AG04449 (cell line): Measurements from ENCODE around the gene LCN10.

Experiments
- CTCF ChIA-PET: fragments of 350-600 bp; formaldehyde crosslinking; extraction: SDS; loops from one replicate; lab custom pipeline; 2021; ENCODE audit warnings: antibody characterized with exemption; lab: Yijun Ruan, JAX
- POLR2A ChIA-PET: fragments of 400-600, 350-600 bp; formaldehyde crosslinking; extraction: SDS; loops from one replicate; lab custom pipeline; 2020; ENCODE audit warnings: antibody characterized with exemption, inconsistent platforms; lab: Yijun Ruan, JAX
- DNase-seq: peaks from one replicate; pipeline ENCODE4 v3.0.0-alpha.2; 2010; ENCODE audit warnings: low read depth, low spot score
- H3K4me3 ChIP-seq: 2 replicates; pipeline ENCODE4 v1.5.1; 2011; ENCODE audit warnings: low read depth, mild to moderate bottlenecking, control low read depth, low read length
- CTCF ChIP-seq: IDR thresholded peaks from one replicate; pipeline ENCODE4 v1.5.1; 2011; ENCODE audit warnings: mild to moderate bottlenecking, moderate library complexity, low read length, control low read depth, inconsistent platforms; ENCODE audit not compliant: insufficient read depth; ENCODE audit errors: missing control alignments

LCN10 gene

DNA sequence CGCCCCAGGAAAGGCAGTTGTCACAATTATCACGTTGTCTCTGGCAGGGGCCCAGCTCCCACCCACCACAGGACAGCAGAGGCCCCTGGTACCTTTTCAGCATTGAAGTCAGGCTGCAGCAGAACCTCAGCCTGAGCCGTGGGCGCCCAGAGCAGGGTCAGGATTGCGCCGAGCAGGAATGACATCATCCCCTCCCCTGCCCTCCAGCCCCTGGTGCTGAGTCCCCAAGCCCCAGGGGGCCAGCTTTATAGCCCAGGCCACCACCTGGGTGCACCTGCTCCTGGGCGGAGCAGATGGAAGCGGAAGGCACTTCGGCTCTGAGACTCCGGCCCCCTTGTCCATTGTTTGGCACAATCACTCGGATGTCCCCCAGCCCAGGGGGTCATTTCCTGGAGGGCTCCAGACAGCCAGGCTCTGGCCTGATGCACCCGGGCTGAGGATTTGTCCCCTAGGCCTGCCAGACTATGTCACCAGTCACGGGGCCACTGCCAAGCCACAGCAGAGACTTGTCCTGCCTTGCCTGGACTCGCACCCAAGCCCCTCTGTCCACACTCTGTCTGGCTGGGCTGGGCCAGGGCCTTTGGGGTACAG is 21.7 kb upstream of the LCN10 start, which contains the start of gene LCN15:
Gene LCN15 (minus strand): TSS at position 218 of the 591 bp plus-strand sequence. CDS start 30 bp downstream, at position 188.
- H3K4me3 ChIP-seq, result no peak within 1 kb of the TSS
- CTCF ChIA-PET, result interaction anchor here (1.4 to 1.5 kb wide), 2 partner anchors 10 to 23 kb away, joined by 3 to 7 read pairs; no protein-coding TSS in a partner anchor
- POLR2A ChIA-PET, result no interaction called here
- no peak for DNase-seq
- TF ChIP-seq CTCF, result no peak

DNA sequence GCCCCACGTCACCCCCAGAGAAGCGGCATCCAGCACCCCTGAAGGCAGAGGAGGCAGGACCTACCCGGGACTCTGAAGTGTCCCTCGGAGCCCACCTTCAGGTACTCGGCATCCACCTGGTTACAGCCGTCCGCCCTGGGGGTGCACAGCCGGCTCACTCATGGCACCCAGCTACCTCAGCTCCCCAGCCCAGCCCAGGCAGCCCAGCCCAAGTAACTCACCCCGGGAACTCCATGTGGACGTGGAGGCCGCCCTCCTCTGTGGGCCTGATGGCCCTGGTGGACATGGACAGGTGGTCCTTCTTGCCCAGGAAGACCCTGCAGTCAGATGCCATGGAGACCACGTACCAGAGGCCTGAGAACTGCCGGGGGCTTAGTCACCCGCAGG is 20.9 kb upstream of the LCN10 start:
- TF ChIP-seq CTCF, result no peak
- CTCF ChIA-PET, result interaction anchor here (1.4 to 4.7 kb wide), 4 partner anchors 8 to 24 kb away, joined by 3 to 41 read pairs (median 18); no protein-coding TSS in a partner anchor
- no peak for DNase-seq
- POLR2A ChIA-PET, result no interaction called here
- H3K4me3 ChIP-seq, result no peak overlapping the region

- no peak for DNase-seq
- ChIA-PET CTCF (interaction anchor here (0.6 to 4.7 kb wide), 7 partner anchors 9 to 306 kb away, joined by 3 to 41 read pairs (median 8); no protein-coding TSS in a partner anchor), POLR2A (no interaction called here)
- no peak for TF ChIP-seq CTCF
- H3K4me3 ChIP-seq, result no peak overlapping the region
These were observed 20.3 kb upstream of the LCN10 start for GRCh38 chr9:136762915-136763648.

DNA sequence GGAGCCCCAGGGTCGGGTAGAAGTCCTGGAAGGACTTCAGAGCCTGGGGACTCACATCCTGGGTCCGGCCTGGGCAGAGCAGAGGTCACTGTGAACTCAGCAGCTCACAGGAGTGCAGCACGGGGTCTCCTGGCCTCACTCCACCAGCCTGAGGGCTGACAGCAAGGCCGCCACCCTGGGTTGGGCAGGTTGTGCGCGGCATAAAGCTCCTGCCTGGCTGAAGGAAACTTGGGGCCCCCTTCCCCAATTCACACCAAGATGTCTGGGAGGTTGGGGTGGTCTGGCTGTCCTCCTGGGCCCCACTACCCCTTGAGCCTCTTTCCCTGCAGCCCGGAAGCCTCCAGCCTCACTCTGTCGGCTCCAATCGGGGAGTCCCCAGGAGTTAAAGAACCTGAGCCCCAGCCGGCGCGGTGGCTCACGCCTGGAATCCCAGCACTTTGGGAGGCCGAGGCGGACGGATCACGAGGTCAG is 19.5 kb upstream of the LCN10 start:
- TF ChIP-seq CTCF, result no peak
- no peak overlapping the region for H3K4me3 ChIP-seq
- ChIA-PET POLR2A (interaction anchor here (1.7 kb wide), 1 partner anchor 34 kb away, joined by 8 read pairs; no protein-coding TSS in a partner anchor), CTCF (interaction anchor here (0.6 to 4.7 kb wide), 8 partner anchors 7 to 307 kb away, joined by 3 to 41 read pairs (median 7); no protein-coding TSS in a partner anchor)
- no peak for DNase-seq

DNA sequence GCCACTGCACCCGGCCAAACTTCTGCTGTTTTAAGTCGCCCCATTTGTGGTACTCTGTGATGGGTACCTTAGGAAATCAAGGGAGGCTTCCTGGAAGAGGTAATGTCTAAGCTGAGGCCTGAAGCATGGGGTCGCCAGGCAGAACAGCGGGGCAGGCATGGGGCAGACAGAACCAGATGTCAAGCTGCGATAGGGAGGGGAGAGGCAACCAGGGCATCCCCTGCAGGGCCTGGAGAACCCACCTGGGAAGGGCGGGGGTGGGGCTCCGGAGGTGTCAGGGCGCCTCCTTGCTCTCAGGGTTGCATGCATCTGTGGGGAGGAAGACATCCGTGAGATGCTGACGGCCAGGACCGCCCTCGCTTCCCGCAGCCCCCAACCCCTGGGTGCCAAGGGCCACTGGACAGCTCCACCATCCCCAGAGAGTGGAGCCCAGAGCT is 18.8 kb upstream of the LCN10 start:
- CTCF ChIA-PET, result interaction anchor here (0.9 to 4.7 kb wide), 12 partner anchors 8 to 307 kb away, joined by 4 to 41 read pairs (median 7); no protein-coding TSS in a partner anchor
- TF ChIP-seq CTCF, result no peak
- DNase-seq, result no peak
- H3K4me3 ChIP-seq, result no peak overlapping the region
- POLR2A ChIA-PET, result interaction anchor here (0.8 to 1.7 kb wide), 2 partner anchors 33 to 35 kb away, joined by 3 to 8 read pairs; no protein-coding TSS in a partner anchor
